RWPE2 (cell line): Measurements from ENCODE around the gene CAPN11.

Experiments
- ATAC-seq: fragments of 200-7000 bp; cut with Tn5 transposase; 3 replicates; pipeline ENCODE4 v1.9.1; 2021; ENCODE audit warnings: low read depth
- DNase-seq: peaks from one replicate; pipeline ENCODE4 v3.0.0-alpha.2; 2020; ENCODE audit warnings: low spot score
- H3K27ac ChIP-seq: fragments of 450-650 bp; 2 replicates; pipeline ENCODE4 v1.5.1; 2017; ENCODE audit warnings: mild to moderate bottlenecking; ENCODE audit not compliant: poor library complexity, severe bottlenecking
- H3K27me3 ChIP-seq: fragments of 250-450 bp; sonication (Bioruptor Pico); 2 replicates; pipeline ENCODE4 v1.5.1; 2021; ENCODE audit warnings: mild to moderate bottlenecking, moderate library complexity; ENCODE audit not compliant: insufficient read depth, poor library complexity, severe bottlenecking
- H3K36me3 ChIP-seq: fragments of 250-450 bp; sonication (Bioruptor Pico); 2 replicates; pipeline ENCODE4 v1.5.1; 2020; ENCODE audit warnings: low read depth, mild to moderate bottlenecking, moderate library complexity
- H3K4me1 ChIP-seq: fragments of 250-450 bp; sonication (Bioruptor Pico); 2 replicates; pipeline ENCODE4 v1.5.1; 2021; ENCODE audit warnings: mild to moderate bottlenecking, moderate library complexity; ENCODE audit not compliant: insufficient read depth, poor library complexity, severe bottlenecking
- H3K4me3 ChIP-seq: fragments of 250-450 bp; sonication (Bioruptor Pico); 2 replicates; pipeline ENCODE4 v1.5.1; 2021; ENCODE audit warnings: mild to moderate bottlenecking, moderate library complexity; ENCODE audit not compliant: severe bottlenecking
- H3K9me3 ChIP-seq: fragments of 250-450 bp; sonication (Bioruptor Pico); 2 replicates; pipeline ENCODE4 v1.5.1; 2021; ENCODE audit warnings: mild to moderate bottlenecking, moderate library complexity; ENCODE audit not compliant: severe bottlenecking
- TF ChIP-seq, protein P1 (sequence below): fragments of 450-650 bp; IDR thresholded peaks from one replicate; pipeline ENCODE4 v1.5.1; 2017; ENCODE audit warnings: mild to moderate bottlenecking, moderate library complexity; ENCODE audit not compliant: poor library complexity, severe bottlenecking

Gene CAPN11

GRCh38 chr6:44158770-44159228 is at the start of gene CAPN11:
Gene CAPN11, plus strand, starts transcription at chr6:44158820. Its CDS starts 29 bp downstream, at chr6:44158849.
- DNase-seq (no peak), ATAC-seq (no peak)
- H3K4me3 ChIP-seq = no peak within 1 kb of the TSS
- H3K36me3 ChIP-seq = no peaks in the 10 kb centered on the region
- no peaks in the 10 kb centered on the region for H3K9me3 ChIP-seq
- TF ChIP-seq, protein P1, sequence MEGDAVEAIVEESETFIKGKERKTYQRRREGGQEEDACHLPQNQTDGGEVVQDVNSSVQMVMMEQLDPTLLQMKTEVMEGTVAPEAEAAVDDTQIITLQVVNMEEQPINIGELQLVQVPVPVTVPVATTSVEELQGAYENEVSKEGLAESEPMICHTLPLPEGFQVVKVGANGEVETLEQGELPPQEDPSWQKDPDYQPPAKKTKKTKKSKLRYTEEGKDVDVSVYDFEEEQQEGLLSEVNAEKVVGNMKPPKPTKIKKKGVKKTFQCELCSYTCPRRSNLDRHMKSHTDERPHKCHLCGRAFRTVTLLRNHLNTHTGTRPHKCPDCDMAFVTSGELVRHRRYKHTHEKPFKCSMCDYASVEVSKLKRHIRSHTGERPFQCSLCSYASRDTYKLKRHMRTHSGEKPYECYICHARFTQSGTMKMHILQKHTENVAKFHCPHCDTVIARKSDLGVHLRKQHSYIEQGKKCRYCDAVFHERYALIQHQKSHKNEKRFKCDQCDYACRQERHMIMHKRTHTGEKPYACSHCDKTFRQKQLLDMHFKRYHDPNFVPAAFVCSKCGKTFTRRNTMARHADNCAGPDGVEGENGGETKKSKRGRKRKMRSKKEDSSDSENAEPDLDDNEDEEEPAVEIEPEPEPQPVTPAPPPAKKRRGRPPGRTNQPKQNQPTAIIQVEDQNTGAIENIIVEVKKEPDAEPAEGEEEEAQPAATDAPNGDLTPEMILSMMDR = no peak
- peaks cover 3% of the 10 kb centered on the region for H3K4me1 ChIP-seq
- no peaks in the 10 kb centered on the region for H3K27me3 ChIP-seq
- H3K27ac ChIP-seq = no peak within 1 kb of the TSS

DNA sequence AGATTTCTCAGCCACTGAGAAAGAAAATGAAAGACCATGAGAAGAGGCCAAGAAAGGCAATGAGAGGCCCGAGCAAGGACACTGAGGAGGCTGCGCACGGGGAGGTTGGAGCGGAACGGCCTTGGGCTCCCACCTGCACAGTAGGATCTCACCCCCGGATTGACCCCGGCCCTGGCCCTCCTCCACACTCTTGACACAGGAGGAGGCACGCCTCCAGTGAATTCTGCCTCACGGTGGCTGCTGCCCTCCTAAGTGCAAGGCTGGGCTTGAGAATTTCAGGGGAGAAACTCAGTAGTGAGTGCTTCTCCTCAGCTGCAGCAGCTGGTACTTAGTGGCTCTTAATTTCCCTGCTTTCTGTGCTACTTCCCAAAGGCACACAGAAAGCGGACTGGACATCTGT is 49.4 kb upstream of the CAPN11 start:
- Histone ChIP-seq H3K9me3 (no peaks in the 10 kb centered on the region), H3K27ac (no peak overlapping the region), H3K4me3 (no peak overlapping the region), H3K4me1 (no peaks in the 10 kb centered on the region), H3K36me3 (peaks cover 86% of the 10 kb centered on the region), H3K27me3 (no peaks in the 10 kb centered on the region)
- DNase-seq = no peak
- TF ChIP-seq, protein P1 = no peak
- no peak for ATAC-seq

- H3K4me1 ChIP-seq = peaks cover 4% of the 10 kb centered on the region
- peaks cover 86% of the 10 kb centered on the region for H3K36me3 ChIP-seq
- H3K4me3 ChIP-seq = no peak overlapping the region
- ATAC-seq (no peak), DNase-seq (no peak)
- no peak overlapping the region for H3K27ac ChIP-seq
- H3K27me3 ChIP-seq = no peaks in the 10 kb centered on the region
- TF ChIP-seq, protein P1 = no peak
- H3K9me3 ChIP-seq = no peaks in the 10 kb centered on the region
These were observed 48.5 kb upstream of the CAPN11 start for GRCh38 chr6:44110005-44110676.

DNA sequence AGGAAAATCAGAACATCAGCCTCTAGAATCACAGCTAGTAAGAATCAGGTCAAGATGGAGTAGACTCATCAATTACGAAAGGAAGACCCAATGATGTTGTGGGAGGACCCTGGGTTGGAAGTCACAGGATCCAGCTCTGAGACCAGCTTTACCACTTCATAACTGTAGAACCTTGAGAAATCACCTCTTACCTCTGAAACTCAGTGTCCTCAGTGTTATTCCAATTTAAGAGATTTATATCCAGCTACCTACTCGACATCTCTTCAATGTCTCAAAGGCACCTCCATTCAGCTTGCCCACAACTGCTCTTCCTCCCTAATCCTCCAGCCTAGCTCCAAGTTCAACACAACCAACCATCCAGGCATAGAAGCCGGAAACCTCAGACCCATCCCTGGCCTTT is 47.7 kb upstream of the CAPN11 start:
- Histone ChIP-seq H3K27ac (no peak overlapping the region), H3K36me3 (peaks cover 87% of the 10 kb centered on the region), H3K9me3 (no peaks in the 10 kb centered on the region), H3K27me3 (no peaks in the 10 kb centered on the region), H3K4me3 (no peak overlapping the region), H3K4me1 (peaks cover 12% of the 10 kb centered on the region)
- DNase-seq (no peak), ATAC-seq (no peak)
- TF ChIP-seq, protein P1 = no peak
